ENCODE data around the gene NTM.
A peak's percentile ranks its signal among the peaks of the same experiment; 100 is the strongest.
"Not testable (repeated sequence)": the region's sequence is repeated elsewhere in the genome, so short reads cannot be mapped to it uniquely, and the experiment has no call there.

NTM gene

DNA sequence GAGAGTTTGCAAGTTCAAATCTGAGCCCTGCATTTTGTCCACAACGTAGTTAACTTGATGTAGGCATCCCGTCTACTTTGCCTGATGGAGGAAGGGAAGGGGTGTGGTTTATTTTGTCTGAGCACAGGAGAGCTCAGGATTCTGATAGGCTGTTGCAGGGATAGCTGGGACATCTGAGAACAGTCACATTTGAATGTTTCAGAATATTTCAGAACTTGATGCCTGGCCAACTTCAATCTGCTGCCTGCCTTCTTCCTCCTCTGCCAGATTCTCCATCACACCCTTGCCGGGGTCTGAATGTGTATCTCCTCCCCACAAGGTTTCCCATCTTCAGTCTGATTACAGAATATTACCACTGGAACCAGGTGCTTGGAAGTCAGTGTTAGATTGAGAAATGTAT lies 51.6 kb downstream of the NTM start:
- no peak for DNase-seq (ENCODE audit: low spot score)

DNA sequence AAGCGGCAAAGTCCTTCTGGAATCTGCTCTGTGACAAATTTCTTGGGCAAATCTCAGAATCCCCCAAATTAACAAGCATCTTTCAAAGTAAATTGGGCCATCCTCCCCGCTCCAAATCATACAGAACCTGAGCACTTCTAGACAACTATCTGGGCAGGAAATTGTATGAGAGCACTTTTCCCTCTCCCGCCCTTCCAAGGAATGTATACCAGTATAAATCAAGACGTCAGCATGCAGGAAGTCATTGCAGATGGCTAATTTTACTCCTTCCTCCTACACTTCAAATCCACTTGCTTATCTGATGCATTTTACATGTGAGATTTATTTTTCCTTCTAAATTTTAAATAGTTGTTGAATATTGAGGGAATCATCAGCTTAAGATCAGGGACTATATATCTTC lies 52.1 kb downstream of the NTM start:
- no peak for DNase-seq (ENCODE audit: low spot score)

DNA sequence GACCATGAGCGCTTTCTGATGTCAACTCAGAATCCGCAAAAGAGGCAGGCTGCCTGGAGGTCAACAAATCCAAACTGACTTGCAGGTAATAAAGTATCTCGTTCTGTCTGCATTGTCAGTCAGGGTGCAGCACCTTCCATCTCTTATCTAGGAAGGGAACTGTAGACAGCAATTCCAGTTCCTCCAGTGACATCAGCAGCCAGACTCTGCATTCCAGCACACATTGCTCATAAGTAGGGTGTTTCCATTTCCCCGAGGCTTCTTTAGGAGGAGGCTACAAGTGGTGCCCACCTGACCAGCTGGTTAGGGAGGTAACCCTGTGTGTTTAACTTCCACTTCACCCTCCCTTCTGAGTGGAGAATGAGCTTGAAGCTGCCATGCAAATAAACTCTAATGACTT lies 53.3 kb downstream of the NTM start:
- DNase-seq (ENCODE audit: low spot score): no peak

DNA sequence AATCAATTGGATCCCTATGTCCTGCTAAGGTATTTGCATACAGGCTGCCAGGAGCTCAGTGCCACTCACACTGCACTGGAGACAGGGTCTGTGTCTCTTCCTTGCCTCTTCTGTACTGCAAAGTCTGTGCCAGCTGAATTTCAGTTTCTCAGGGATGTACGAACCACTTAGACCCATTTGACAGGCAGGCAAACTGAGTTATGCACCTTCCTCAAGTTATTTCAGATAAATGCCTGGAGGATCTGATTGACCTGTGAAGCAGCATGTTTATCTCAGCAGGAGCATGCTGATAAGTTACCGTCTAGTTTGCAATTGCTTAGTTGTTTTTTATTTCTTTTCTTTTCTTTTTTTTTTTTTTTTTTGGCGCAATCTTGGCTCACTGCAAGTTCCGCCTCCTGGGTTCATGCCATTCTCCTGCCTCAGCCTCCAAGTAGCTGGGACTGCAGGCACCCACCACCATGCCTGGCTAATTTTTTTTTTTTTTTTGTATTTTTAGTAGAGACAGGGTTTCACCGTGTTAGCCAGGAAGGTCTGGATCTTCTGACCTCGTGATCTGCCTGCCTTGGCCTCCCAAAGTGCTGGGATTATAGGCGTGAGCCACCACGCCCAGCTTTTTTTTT lies 54.0 kb downstream of the NTM start:
- not testable (repeated sequence) for DNase-seq (ENCODE audit: low spot score)

DNA sequence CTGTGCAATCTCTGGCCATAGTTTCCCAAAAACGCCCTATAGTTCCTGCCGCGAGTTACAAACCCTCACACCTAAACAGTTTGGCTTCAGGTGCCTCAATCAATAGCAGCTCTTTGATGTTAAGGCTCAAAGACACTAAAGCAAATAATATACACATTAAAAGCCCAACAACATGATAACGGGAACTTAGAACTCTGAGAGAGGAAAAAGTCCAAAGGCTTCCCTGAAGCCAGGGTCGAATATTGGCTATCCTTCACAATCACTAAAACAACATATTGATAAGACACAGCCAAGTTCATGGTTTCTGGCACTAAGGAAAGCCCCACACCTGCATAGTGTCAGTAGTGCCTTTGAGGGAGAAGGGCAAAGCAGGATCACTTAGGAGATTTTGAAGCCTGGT lies 54.9 kb downstream of the NTM start:
- DNase-seq (ENCODE audit: low spot score): no peak

DNA sequence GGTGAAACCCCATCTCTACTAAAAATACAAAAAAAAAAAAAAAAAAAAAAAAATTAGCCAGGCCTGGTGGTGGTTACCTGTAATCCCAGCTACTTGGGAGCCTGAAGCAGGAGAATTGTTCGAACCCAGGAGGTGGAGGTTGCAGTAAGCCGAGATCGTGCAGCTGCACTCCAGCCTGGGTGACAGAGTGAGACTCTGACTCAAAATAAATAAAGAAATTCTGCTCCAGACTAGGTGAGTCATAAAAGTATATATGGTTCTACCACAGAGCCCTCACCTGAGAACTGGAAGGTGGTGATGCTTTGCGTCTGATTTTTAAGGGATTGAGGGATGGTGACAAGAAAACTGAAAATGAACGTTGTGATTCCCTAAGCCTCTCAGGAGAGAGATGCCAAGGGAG lies 58.4 kb downstream of the NTM start:
- DNase-seq (ENCODE audit: low spot score): no peak

DNA sequence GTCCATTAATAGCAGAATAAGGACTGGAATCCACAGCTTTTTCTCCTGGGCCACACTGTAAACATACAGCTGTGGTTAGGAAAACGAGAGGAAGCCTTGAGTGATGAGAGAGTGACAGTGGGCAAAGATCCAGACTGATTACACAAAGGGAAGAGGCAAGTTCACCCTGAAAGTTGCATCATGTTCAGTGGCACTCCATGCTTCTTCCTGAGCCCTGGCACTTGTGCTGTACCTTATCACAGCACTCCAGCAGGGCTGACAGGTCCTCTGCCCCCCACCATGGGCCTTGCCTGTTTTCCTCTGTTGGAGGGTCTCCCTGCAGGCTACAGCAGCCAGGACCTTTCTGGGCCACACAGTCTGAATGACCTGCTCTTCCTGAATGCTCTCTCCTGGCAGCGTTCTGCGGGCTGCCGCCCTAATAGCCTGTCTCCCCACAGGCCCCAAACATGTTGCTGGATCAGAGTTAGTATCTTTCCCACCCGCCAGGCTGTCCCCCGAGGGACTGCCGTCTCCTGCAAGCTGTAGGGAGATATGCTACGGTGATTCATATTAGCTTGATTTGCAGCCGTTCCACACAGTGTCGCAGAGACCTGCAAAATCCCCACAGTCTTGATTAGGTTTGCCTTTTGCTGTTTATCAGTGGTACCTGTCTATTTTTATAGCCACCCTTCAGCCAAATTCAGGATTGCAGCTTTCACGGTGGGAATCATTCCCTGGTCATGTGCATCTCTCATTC lies 60.2 kb downstream of the NTM start:
- DNase-seq (ENCODE audit: low spot score): no peak

DNA sequence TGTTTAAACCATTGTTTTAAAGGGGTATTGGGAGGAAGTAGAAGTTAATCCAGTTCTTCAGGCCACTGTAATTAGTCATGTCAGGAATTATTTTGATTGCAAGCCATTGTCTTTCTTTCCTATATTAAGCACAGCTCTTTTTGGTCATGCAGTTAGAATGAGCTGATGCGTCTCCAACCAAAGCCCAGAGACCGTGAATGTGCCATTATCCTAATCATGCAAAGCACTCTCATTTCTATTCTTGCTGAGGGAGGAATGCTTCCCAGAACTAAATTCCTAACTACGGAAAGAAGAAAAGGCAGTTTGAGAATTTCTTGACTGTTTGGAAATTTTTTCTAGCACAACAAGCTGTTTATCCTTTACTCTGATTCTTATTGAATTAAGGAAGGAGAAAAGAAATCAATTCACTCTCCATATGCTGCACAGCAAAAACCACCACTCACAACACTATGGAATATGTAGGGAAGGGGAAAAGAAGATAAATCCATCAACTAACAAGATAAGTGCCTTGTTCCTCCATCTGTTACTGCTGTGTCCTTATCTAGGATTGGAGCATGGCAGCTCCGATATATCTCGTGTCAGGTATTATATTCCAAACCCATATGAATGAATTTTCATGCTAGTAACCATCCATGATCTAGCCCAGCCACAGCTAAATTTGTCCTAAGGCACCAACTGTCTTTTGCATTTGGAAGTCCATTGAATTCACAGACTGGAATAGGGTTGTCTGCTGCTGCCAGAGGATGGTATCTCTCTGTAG lies 70.8 kb downstream of the NTM start:
- no peak for DNase-seq (ENCODE audit: low spot score)

DNA sequence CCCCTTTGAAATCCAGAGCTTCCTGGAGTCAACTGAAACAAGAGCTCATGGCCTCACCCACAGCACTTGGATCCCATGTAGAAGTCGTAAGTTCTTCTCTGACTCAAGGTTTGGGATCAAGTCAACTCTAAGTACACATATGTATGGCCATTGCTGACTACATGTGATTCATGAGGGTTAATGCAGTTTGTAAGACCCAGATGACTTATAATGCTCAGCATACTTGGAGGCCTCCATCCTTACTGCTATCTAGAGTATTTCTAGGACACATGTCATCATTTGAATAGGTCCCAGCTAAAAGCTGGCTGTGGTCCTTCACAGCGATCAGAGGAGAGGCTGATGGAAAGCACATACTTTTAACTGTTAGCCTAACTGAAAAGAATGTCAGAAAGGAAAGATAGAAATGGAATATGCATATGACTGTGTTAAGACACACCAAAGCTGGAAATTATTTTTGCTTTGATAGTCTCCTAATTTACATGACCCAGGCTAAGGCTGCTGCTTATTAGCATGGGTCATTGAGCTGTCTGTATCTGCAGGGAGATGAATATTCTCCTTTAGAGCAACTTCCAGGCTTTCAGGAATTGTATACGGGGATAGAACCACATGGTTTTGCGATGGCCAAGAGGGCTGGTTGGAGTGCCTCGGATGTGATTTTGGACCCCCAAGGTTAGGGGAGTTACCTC lies 76.3 kb downstream of the NTM start:
- DNase-seq (ENCODE audit: low spot score): no peak

DNA sequence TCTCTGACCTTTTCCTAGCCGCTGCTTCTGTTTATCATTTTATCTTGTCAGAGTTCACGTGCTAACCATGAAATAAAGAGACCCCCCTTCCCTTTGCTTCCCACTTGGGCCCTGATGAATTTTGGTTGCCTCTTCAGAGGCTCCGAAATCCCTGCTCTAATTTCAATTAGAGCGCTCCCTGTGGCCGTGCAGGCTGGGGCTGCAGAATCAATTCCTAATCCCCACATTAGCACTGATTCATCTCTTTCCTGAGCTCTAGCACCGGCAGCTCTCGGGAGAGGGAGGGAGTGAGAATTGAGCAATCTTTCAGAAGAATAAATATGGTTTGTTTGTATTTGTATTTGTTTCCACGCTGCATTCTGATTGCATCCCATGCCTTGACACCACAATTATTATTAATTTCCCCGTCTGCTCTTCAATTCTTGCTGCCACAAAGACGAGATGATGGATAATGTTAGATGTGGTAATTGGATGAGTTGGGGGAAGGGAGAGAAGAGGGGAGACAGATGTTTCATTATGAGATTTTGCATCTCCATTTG lies 76.9 kb downstream of the NTM start:
- peak; percentile 76 for DNase-seq (ENCODE audit: low spot score)

DNA sequence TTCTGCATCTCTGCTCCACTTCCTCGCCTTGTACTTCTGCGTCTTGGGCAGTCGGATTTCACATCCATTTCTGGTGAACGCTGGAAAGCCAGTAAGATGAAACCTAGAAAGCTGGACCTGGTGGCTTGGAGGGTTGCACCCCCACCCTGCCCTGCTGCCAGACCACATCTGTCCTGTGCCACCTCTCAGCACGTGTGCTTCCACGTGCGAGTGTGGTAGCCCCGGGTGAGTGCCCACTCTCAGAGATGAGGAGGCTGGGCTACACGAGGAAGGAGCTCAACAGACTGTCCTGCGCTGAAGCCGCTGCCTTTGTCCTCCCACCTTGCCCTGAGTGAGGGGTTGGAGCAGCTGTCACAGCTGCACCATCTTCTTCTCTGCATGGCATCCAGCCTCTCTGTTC lies 77.5 kb downstream of the NTM start:
- no peak for DNase-seq (ENCODE audit: low spot score)

DNA sequence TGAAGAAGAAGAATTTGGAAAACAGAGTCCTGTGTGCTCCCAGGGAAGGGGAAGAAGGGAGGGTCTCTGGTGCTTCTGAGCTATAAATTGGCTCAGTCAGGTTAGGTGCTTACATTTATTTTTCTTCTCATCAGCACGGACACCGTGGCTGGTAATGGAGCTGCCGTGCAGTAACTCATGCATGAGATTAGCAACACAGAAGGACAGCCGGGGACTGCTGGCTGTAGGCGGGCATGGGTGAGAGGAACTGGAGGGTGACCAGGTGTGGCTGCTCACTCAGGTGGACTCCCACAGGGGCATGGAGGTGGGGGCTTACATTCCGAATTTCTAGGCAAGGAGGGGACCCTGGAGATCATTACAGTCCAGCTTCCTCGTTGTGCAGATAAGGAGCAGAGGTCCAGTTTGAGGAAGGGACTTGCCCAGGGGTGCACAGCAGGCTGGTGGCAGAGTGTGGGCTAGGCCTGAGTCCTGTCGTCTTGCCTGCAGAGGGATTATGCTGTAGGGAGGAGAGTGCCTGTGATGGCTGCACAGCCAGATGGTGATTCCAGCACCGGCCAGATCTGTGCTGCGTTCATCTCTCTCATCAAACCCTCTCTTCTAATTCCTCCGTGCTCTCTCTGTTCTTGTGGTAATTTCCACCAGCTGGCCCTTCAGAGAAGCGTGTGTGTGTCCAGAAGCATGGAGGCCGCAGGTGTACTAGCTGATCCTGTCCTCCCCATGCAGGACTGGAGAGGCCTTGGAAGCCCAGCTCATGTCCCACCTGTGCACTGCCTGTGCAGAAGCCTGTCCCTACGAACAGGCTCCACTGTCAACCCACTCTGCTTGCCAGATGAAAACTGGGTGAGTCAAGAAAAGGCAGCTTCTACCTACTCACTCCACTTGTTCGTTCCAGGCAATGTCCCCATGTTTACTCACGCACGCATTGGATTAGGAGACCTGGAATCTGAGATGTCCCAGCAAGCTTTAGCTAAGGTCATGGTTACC lies 78.9 kb downstream of the NTM start:
- no peak for DNase-seq (ENCODE audit: low spot score)

DNA sequence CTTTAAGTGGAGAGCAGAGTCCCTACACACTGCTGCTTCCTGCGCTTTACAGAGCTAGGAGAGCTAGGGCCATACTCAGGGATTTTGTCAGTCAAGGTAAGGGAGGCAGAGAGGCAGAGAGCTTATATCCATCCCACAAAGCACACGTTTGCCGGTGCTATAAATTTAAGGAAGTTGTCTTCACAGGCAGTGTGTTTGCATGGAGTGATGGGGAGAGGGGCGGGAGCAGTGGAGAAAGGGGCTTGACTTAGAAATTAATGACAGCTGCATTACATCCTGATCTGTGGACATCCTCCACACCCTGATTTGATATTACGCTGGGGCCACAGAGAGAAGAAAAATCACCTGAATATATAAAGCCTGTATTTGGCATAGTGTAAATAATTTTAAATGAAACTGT lies 84.1 kb downstream of the NTM start:
- no peak for DNase-seq (ENCODE audit: low spot score)

DNA sequence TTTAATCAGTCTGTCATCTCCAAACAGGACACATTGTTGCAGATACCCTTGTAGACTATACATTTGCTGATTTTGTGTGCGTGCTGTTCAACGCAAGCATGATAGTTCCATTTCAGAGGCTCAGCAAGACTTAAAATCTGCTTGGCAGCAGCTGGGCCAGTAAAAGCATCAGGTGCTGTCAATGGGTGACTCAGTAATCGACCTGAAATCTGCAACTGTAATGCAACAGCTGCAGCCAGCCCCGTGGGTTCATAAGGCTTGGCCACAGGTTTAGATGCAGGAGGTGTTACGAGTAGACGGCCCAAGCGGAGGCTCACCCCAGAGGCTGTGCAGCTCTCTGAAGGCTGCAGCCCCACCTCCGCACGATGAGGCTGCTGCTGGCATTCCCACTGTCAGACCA lies 84.6 kb downstream of the NTM start:
- no peak for DNase-seq (ENCODE audit: low spot score)

DNA sequence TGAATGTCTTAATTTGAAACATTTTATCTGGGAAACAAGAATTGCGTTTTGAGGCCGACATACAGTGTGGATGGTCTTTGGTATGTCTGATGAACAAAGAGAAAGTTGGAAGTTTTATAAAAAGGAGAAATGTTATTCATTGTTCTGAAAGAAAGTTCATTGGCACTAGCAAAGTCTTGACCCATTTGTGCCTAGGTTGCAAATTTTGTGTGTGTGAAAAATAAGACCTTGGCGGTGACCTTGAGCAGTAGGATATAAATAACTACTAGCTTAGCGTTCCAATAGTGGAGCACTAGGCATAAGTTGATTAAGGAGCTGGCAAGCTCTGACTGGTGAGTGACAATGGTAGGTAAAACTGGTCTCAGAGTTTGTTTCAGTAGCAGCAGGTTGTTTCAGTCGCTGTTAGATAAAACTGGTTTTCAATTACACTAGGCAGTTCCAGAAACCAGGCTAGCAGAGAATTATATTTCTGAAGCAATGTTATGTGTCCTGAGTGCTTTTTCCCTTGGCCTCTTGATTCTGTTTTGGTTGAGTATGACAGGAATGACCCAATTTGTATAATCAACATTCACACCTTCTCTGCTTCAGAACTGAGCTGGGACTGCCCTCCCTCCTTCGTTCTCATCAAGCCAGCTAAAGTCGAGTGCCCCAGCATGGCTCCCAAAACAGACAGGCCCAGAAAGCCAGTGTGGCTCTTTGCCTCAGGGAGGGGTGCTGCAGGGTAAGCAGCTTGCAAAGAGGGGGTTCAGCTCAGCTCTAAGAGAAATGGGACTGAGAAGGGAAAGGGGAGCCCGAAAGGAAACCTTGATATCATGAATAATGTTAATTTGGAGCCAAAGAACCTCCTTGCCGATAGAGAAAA lies 85.7 kb downstream of the NTM start:
- no peak for DNase-seq (ENCODE audit: low spot score)

DNA sequence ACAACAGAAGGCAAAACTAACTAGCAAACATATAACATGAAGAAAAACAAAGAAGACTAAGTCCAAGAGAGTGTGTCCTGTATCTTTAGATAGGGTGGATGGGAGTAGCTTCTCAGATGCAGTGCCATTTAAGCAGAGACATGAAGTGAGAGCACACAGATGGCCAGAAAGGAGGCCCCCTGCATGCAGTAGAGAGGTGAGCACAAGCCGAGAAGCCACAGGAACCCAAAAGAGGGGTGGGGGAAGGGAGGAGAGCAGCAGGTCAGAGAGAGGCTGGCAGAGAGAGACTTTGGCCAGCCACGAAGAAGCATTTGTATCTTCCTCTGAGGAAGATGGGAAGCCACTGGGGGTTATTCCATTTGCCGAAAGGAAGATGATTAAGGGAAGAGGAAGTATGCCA lies 86.7 kb downstream of the NTM start:
- no peak for DNase-seq (ENCODE audit: low spot score)

DNA sequence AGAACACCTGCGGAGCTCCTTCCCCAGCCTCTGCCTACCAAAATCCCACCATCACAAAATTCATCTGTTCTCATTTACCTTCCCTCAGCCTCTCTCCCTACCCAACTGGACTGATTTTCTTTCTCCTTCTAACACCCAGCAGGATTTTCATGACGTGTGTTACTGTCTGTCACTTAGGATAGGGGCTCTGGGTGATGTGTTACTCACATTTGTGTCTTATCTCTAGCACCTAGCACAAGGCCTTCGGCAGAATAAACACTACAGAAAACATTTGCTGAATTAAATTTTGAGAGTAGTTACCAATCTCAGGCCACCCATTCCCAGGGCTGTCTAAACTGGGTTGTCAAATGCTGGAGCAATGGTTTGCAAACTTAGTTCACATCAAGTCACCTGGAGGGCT lies 88.0 kb downstream of the NTM start:
- no peak for DNase-seq (ENCODE audit: low spot score)

DNA sequence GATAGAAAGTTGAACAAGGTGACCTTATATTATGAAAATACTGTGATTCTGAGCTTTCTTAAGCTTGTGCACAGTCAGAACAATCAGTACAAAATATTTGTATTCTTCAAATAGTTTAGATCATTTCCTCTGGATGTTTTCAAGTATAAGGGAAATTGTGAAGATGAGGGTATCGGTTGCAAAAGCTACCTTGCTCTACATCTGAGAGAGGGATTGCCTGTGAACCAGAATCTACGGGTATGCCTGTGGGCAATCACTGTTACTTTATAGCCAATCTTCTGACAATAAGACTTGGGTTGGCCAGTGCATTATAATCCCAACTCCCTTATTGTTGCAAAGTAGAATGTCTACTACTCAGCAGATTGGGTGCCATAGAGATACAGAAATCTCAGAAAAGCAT lies 90.5 kb downstream of the NTM start:
- no peak for DNase-seq (ENCODE audit: low spot score)

DNA sequence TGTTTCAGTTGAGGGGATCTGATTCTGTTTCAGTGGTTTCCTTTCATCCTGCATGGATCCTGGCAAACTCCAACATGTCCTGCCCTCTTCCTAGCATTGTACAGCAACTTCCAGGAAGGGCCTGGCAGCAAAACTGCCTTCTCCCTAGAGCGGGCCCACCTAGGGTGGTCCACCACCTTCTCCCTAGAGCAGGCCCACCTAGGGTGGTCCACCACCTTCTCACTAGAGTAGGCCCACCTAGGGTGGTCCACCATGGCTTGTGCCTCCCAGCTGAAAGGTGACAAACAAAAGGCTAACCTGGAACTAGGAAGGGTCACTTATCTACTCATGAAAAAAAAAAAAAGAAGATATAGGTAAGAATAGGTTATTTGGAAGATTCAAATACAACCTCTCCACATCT lies 92.2 kb downstream of the NTM start:
- DNase-seq (ENCODE audit: low spot score): no peak

DNA sequence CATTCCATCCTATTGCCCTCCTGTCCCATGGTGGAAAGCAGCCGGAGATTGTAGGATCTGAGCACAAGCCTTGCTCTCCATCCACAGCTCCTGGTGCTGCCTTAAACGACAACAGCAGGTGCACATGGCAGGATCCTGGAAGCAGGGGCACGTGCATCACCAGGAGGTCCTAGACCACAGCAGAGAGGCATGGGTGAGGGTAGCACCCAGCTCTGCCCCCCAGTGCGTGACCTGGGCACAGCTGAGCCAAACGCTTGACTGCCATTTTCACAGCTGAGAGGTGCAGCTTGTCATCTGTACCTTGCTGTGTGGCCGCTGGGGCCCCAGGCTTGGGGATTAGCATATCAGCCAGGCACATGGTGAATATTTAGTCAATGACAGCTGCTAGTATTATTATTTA lies 92.7 kb downstream of the NTM start:
- no peak for DNase-seq (ENCODE audit: low spot score)
